MM.1S (cell line): ENCODE results near the gene ROPN1L.

Source experiments
- CTCF ChIP-seq: fragments of 300-600 bp; sonication (generic); IDR thresholded peaks from 2 replicates; pipeline ENCODE4 v1.5.1; 2016; ENCODE audit warnings: antibody characterized with exemption, low read length, mixed read lengths
- EZH2 ChIP-seq: fragments of 300-600 bp; sonication (generic); optimal IDR thresholded peaks from 2 replicates; pipeline ENCODE3; 2017; ENCODE audit warnings: low read depth, mild to moderate bottlenecking, antibody characterized with exemption, low read length, mixed read lengths
- EZH2phosphoT487 ChIP-seq: fragments of 300-600 bp; sonication (generic); IDR thresholded peaks from 2 replicates; pipeline ENCODE4 v1.6.1; 2018; ENCODE audit warnings: antibody characterized with exemption, low read length

GRCh38 chr5:10478436-10478835 lies 36.8 kb downstream of the ROPN1L start:
- TF ChIP-seq CTCF (no peak), EZH2 (no peak), EZH2phosphoT487 (no peak)
